NOMO-1 treated with dmso at 0.1 percent for 144 hours (cell line): Measurements from ENCODE around the gene PAFAH2.

Experiments used
- DNase-seq: peaks from one replicate; lab custom pipeline; 2025; ENCODE audit not compliant: unreplicated experiment; lab: John Stamatoyannopoulos, UW

The PAFAH2 gene

GRCh38 chr1:25997828-25998761 is at the start of gene PAFAH2:
TSS of gene PAFAH2 (minus strand) at chr1:25998063. CDS start at chr1:25990816, 7,247 bp downstream.
- peak; percentile 97 for DNase-seq

GRCh38 chr1:26047278-26047874 is 49.5 kb upstream of the PAFAH2 start:
- DNase-seq, result no peak

GRCh38 chr1:26046246-26047095 is 48.6 kb upstream of the PAFAH2 start:
- no peak for DNase-seq

- no peak for DNase-seq
These were observed 47.9 kb upstream of the PAFAH2 start, which contains the start of gene SLC30A2 for GRCh38 chr1:26045722-26046245. TSS of gene SLC30A2 (minus strand) at chr1:26046118. CDS start at chr1:26045896, 222 bp downstream.

GRCh38 chr1:26044971-26045721 is 47.3 kb upstream of the PAFAH2 start:
- no peak for DNase-seq

GRCh38 chr1:26044414-26044813 is 46.6 kb upstream of the PAFAH2 start:
- DNase-seq, result no peak

- no peak for DNase-seq
These were observed 45.9 kb upstream of the PAFAH2 start for GRCh38 chr1:26043765-26044164.

GRCh38 chr1:26041978-26042377 is 44.1 kb upstream of the PAFAH2 start:
- no peak for DNase-seq

- DNase-seq, result no peak
These were observed 43.5 kb upstream of the PAFAH2 start for GRCh38 chr1:26041401-26041800.

GRCh38 chr1:26038904-26039303 is 41.0 kb upstream of the PAFAH2 start:
- no peak for DNase-seq

GRCh38 chr1:26038477-26038876 is 40.6 kb upstream of the PAFAH2 start:
- DNase-seq, result no peak

- no peak for DNase-seq
These were observed 40.0 kb upstream of the PAFAH2 start for GRCh38 chr1:26037904-26038303.

GRCh38 chr1:26036756-26037281 is 39.0 kb upstream of the PAFAH2 start:
- no peak for DNase-seq

GRCh38 chr1:26035959-26036755 is 38.3 kb upstream of the PAFAH2 start:
- DNase-seq, result peak; percentile 36

GRCh38 chr1:26035203-26035958 is 37.5 kb upstream of the PAFAH2 start:
- peak; percentile 85 for DNase-seq

GRCh38 chr1:26034504-26035202 is 36.8 kb upstream of the PAFAH2 start:
- no peak for DNase-seq

GRCh38 chr1:26032656-26033357 is 34.9 kb upstream of the PAFAH2 start:
- DNase-seq, result no peak
